Measurements from ENCODE around the gene SUGCT. TPM values are rescaled to one million over a fixed set of nuclear protein-coding genes. Genes with fewer than 3 reads are reported as not detected.

Gene SUGCT
- total RNA-seq, 1 experiment from 2014 or later = 12.4 TPM

GRCh38 chr7:40658729-40659128, 523.9 kb downstream of the SUGCT start:
- DNase-seq (ENCODE audit: low read depth) = peak; percentile 71

GRCh38 chr7:40659231-40659630, 524.4 kb downstream of the SUGCT start:
- peak; percentile 54 for DNase-seq (ENCODE audit: low read depth)

- DNase-seq (ENCODE audit: low read depth) = peak; percentile 92
Observed at GRCh38 chr7:40673285-40673684, 538.5 kb downstream of the SUGCT start.

- DNase-seq (ENCODE audit: low read depth) = peak; percentile 72
Observed at GRCh38 chr7:40674316-40674715, 539.5 kb downstream of the SUGCT start.

GRCh38 chr7:40675741-40676140, 540.9 kb downstream of the SUGCT start:
- DNase-seq (ENCODE audit: low read depth) = no peak

- DNase-seq (ENCODE audit: low read depth) = peak; percentile 39
Observed at GRCh38 chr7:40676221-40676620, 541.4 kb downstream of the SUGCT start.

GRCh38 chr7:40680657-40681056, 545.9 kb downstream of the SUGCT start:
- DNase-seq (ENCODE audit: low read depth) = peak; percentile 44

GRCh38 chr7:40682696-40683095, 547.9 kb downstream of the SUGCT start:
- DNase-seq (ENCODE audit: low read depth) = no peak

- no peak for DNase-seq (ENCODE audit: low read depth)
Observed at GRCh38 chr7:40694026-40694809, 559.4 kb downstream of the SUGCT start.

GRCh38 chr7:40694991-40695390, 560.2 kb downstream of the SUGCT start:
- no peak for DNase-seq (ENCODE audit: low read depth)

- peak; percentile 56 for DNase-seq (ENCODE audit: low read depth)
Observed at GRCh38 chr7:40697653-40698052, 562.8 kb downstream of the SUGCT start.

GRCh38 chr7:40698214-40698920, 563.6 kb downstream of the SUGCT start:
- peak; percentile 66 for DNase-seq (ENCODE audit: low read depth)

- DNase-seq (ENCODE audit: low read depth) = no peak
Observed at GRCh38 chr7:40698921-40699260, 564.1 kb downstream of the SUGCT start.

GRCh38 chr7:40700653-40701421, 566.0 kb downstream of the SUGCT start:
- DNase-seq (ENCODE audit: low read depth) = peak; percentile 95

GRCh38 chr7:40701836-40702551, 567.2 kb downstream of the SUGCT start:
- DNase-seq (ENCODE audit: low read depth) = peak; percentile 30

- DNase-seq (ENCODE audit: low read depth) = no peak
Observed at GRCh38 chr7:40704172-40704571, 569.4 kb downstream of the SUGCT start.

GRCh38 chr7:40706829-40707228, 572.0 kb downstream of the SUGCT start:
- DNase-seq (ENCODE audit: low read depth) = no peak

GRCh38 chr7:40709062-40709964, 574.5 kb downstream of the SUGCT start:
- DNase-seq (ENCODE audit: low read depth) = peak; percentile 64

- DNase-seq (ENCODE audit: low read depth) = no peak
Observed at GRCh38 chr7:40711706-40712105, 576.9 kb downstream of the SUGCT start.

- peak; percentile 77 for DNase-seq (ENCODE audit: low read depth)
Observed at GRCh38 chr7:40714363-40715052, 579.7 kb downstream of the SUGCT start.

Data from RPMI7951 (cell line).